ENCODE results near the gene ITIH4. TPM values are rescaled to one million over a fixed set of nuclear protein-coding genes. Genes with fewer than 3 reads are reported as not detected.

The ITIH4 gene
- total RNA-seq, 1 experiment from 2014 or later = 1.5 TPM

GRCh38 chr3:52801839-52802238 lies 28.6 kb downstream of the ITIH4 start:
- no peak overlapping the region for H3K4me3 ChIP-seq (ENCODE audit: low read depth in 2 of 2, low read length in 2 of 2)
- no peaks in the 10 kb centered on the region for H3K36me3 ChIP-seq (ENCODE audit: control insufficient read depth, insufficient read depth, low read length)
- no peaks in the 10 kb centered on the region for H3K27me3 ChIP-seq (ENCODE audit: control insufficient read depth, insufficient read depth, low read length)
- POLR2A ChIA-PET = no interaction called here
- intact Hi-C loops (cut with micrococcal nuclease; ENCODE audit: unreplicated experiment) = no loop called here
- no peaks in the 10 kb centered on the region for H3K9me3 ChIP-seq (ENCODE audit: control insufficient read depth, insufficient read depth, low read depth, low read length)
- in situ Hi-C loops (cut with HindIII; ENCODE audit: low pct_unique_long_range_greater_than_20kb, low sequenced_read_pairs) = no loop called here
- no peak for TF ChIP-seq REST (IDR thresholded peaks at IDR 0.05; ENCODE audit: insufficient read depth in 1 of 2, low read depth in 2 of 2, low read length in 1 of 2)
- CTCF ChIA-PET = no interaction called here
- no peak overlapping the region for H3K27ac ChIP-seq (ENCODE audit: low read length)
- no peaks in the 10 kb centered on the region for H3K4me1 ChIP-seq (ENCODE audit: control insufficient read depth, insufficient read depth, low read length)
- ATAC-seq (no peak), DNase-seq (ENCODE audit: low read depth, low spot score) (no peak)
- BruUV-seq (replicated peaks) = no TSS peak

GRCh38 chr3:52800079-52800478 lies 30.4 kb downstream of the ITIH4 start:
- in situ Hi-C loops (cut with HindIII; ENCODE audit: low pct_unique_long_range_greater_than_20kb, low sequenced_read_pairs) = no loop called here
- DNase-seq (ENCODE audit: low read depth, low spot score) = no peak
- CTCF ChIA-PET = interaction anchor here (0.7 kb wide), 1 partner anchor 21 kb away, joined by 4 read pairs; no protein-coding TSS in a partner anchor
- intact Hi-C loops (cut with micrococcal nuclease; ENCODE audit: unreplicated experiment) = no loop called here
- POLR2A ChIA-PET = no interaction called here
- no TSS peak for BruUV-seq (replicated peaks)
- Histone ChIP-seq H3K27ac (ENCODE audit: low read length) (no peak overlapping the region), H3K9me3 (ENCODE audit: control insufficient read depth, insufficient read depth, low read depth, low read length) (no peaks in the 10 kb centered on the region), H3K4me1 (ENCODE audit: control insufficient read depth, insufficient read depth, low read length) (no peaks in the 10 kb centered on the region), H3K36me3 (ENCODE audit: control insufficient read depth, insufficient read depth, low read length) (no peaks in the 10 kb centered on the region), H3K4me3 (ENCODE audit: low read depth in 2 of 2, low read length in 2 of 2) (no peak overlapping the region), H3K27me3 (ENCODE audit: control insufficient read depth, insufficient read depth, low read length) (no peaks in the 10 kb centered on the region)
- TF ChIP-seq REST (IDR thresholded peaks at IDR 0.05; ENCODE audit: insufficient read depth in 1 of 2, low read depth in 2 of 2, low read length in 1 of 2) (no peak), SIN3A (IDR thresholded peaks at IDR 0.05; ENCODE audit: borderline replicate concordance, insufficient read depth, low read depth, low read length) (no peak), CTCF (IDR thresholded peaks at IDR 0.05) (no peak), POLR2AphosphoS5 (IDR thresholded peaks at IDR 0.05; ENCODE audit: low read depth, low read length) (no peak), TCF7L2 (IDR thresholded peaks at IDR 0.05; ENCODE audit: low read depth, low read length) (no peak)
- ATAC-seq = no peak
